Cardiac muscle cell (in vitro differentiated cells and primary cell): ENCODE results near the gene DUSP6. TPM values are rescaled to one million over a fixed set of nuclear protein-coding genes. Genes with fewer than 3 reads are reported as not detected.

ENCODE experiments used
- DNase-seq, 2 donors: peaks; one replicate each; pipeline versions ENCODE4 v3.0.0 to v3.0.0-alpha.2; 2010 to 2017; ENCODE audit warnings: low read depth in 1 of 2, low spot score in 1 of 2
- H3K27ac ChIP-seq: fragments of 200-600 bp; sonication (generic); 2 replicates; pipeline ENCODE4 v1.5.1; 2016
- H3K27me3 ChIP-seq: fragments of 200-600 bp; sonication (generic); 2 replicates; pipeline ENCODE4 v1.6.0; 2016; ENCODE audit warnings: control low read depth
- H3K36me3 ChIP-seq: fragments of 200-600 bp; sonication (generic); 2 replicates; pipeline ENCODE4 v1.5.1; 2016; ENCODE audit warnings: control low read depth
- H3K4me1 ChIP-seq: fragments of 200-600 bp; sonication (generic); 2 replicates; pipeline ENCODE4 v1.8.1; 2017; ENCODE audit warnings: low read depth, mild to moderate bottlenecking, mixed run types
- H3K4me3 ChIP-seq: fragments of 200-600 bp; sonication (generic); 2 replicates; pipeline ENCODE4 v1.5.1; 2016; ENCODE audit warnings: mild to moderate bottlenecking
- H3K9me3 ChIP-seq: fragments of 200-600 bp; sonication (generic); 2 replicates; pipeline ENCODE4 v1.5.1; 2017; ENCODE audit warnings: low read depth, mild to moderate bottlenecking, control low read depth
- CTCF ChIP-seq: IDR thresholded peaks from 2 replicates; pipeline ENCODE4 v1.5.1; 2012; ENCODE audit warnings: low read depth, mild to moderate bottlenecking, low read length
- polyA plus RNA-seq: library from polyadenylated mRNA; unstranded; fragments of >200 nt; fragmentation: Nextera tagmentation; extraction: Ambion mirVana; gene quantifications from 2 replicates; pipeline ENCODE4 v1.2.1, GENCODE V29; 2016
- total RNA-seq: library from RNA; depleted of rRNA; stranded (reverse); fragments of >200 nt; gene quantifications from 2 replicates; pipeline ENCODE4 v1.2.3, GENCODE V29; 2016

The DUSP6 gene
- total and polyA plus RNA-seq, 2 experiments from 2014 or later = 191 to 200 TPM

DNA sequence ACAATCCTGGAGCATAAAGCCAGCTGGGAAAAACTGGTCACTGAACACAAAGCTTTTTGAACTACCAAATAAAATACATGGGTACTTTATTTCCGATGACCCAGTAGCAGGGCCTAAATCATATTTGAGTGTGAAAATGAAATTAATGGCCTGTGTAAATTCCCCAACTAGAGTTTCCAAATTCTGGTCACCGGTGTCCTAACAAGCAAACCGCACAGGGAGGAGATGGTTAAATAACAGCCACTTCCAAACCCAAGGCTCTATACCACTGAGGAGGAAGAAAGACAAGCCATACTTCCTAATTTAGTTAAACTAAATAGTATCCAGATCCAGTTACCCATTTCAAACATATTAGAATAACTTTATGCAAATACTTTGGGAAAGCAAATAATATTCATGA is 40.1 kb upstream of the DUSP6 start:
- no peak for TF ChIP-seq CTCF
- no peaks in the 10 kb centered on the region for H3K36me3 ChIP-seq
- H3K27ac ChIP-seq = peak overlapping the region; percentile 86
- H3K27me3 ChIP-seq = no peaks in the 10 kb centered on the region
- no peak for DNase-seq
- peaks cover 43% of the 10 kb centered on the region for H3K4me1 ChIP-seq
- no peak overlapping the region for H3K4me3 ChIP-seq
- H3K9me3 ChIP-seq = no peaks in the 10 kb centered on the region

- Histone ChIP-seq H3K9me3 (no peaks in the 10 kb centered on the region), H3K4me3 (no peak overlapping the region)
Measured at GRCh38 chr12:89391726-89392336, 39.5 kb upstream of the DUSP6 start.

GRCh38 chr12:89390802-89391673 is 38.7 kb upstream of the DUSP6 start:
- no peak overlapping the region for H3K4me3 ChIP-seq
- H3K4me1 ChIP-seq = peaks cover 56% of the 10 kb centered on the region
- H3K27me3 ChIP-seq = no peaks in the 10 kb centered on the region
- no peaks in the 10 kb centered on the region for H3K9me3 ChIP-seq
- H3K36me3 ChIP-seq = no peaks in the 10 kb centered on the region
- H3K27ac ChIP-seq = peak overlapping the region; percentile 86
- TF ChIP-seq CTCF = no peak
- peak in 1 of 2 donors; percentile 81 for DNase-seq

More at GRCh38 chr12:89391726-89392336, 39.5 kb upstream of the DUSP6 start:
- no peak for DNase-seq
- H3K36me3 ChIP-seq = no peaks in the 10 kb centered on the region
- peak overlapping the region; percentile 86 for H3K27ac ChIP-seq
- TF ChIP-seq CTCF = no peak
- H3K27me3 ChIP-seq = no peaks in the 10 kb centered on the region
- H3K4me1 ChIP-seq = peaks cover 48% of the 10 kb centered on the region

- Histone ChIP-seq H3K4me3 (no peak overlapping the region), H3K27ac (peak overlapping the region; percentile 86), H3K9me3 (no peaks in the 10 kb centered on the region), H3K4me1 (peaks cover 60% of the 10 kb centered on the region), H3K36me3 (no peaks in the 10 kb centered on the region), H3K27me3 (no peaks in the 10 kb centered on the region)
- peak in 1 of 2 donors; percentile 78 for DNase-seq
- TF ChIP-seq CTCF = no peak
Measured at GRCh38 chr12:89389755-89390661, 37.7 kb upstream of the DUSP6 start.

DNA sequence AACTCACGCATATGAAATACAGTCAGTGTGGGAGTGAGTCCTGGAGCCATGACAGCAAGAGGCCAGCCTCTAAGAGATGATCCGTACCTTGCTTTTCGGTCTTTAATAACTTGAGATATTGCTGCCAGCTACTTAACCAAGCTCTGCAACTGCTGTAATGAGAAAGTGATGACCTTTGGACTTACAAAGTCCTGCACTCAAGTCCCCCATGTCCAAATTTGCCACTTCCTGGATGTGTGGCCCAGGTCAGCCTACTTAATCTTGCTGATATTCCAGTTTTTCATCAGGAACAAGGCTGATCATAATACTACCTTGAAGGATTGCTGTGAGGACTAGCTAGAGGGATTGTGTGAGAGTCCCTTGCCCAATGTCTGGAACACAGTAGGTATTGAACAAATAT is 33.8 kb upstream of the DUSP6 start:
- DNase-seq = no peak
- no peak overlapping the region for H3K4me3 ChIP-seq
- peaks cover 62% of the 10 kb centered on the region for H3K4me1 ChIP-seq
- no peak for TF ChIP-seq CTCF
- peak overlapping the region; percentile 80 for H3K27ac ChIP-seq
- no peaks in the 10 kb centered on the region for H3K36me3 ChIP-seq
- H3K27me3 ChIP-seq = no peaks in the 10 kb centered on the region
- no peaks in the 10 kb centered on the region for H3K9me3 ChIP-seq
